HepG2 (cell line): ENCODE data around the gene NPPB. TPM values are rescaled to one million over a fixed set of nuclear protein-coding genes. Genes with fewer than 3 reads are reported as not detected.

Experiments
- ADNP ChIP-seq: sonication (generic); formaldehyde crosslinking; IDR thresholded peaks from 2 replicates; pipeline ENCODE4 v1.4.0; 2020; ENCODE audit warnings: missing genetic modification reagents
- ATF2 ChIP-seq: sonication (generic); formaldehyde crosslinking; IDR thresholded peaks from 2 replicates; pipeline ENCODE4 v1.4.0; 2020; ENCODE audit warnings: missing genetic modification reagents
- CAMTA2 ChIP-seq: sonication (generic); formaldehyde crosslinking; IDR thresholded peaks from 2 replicates; pipeline ENCODE4 v1.4.0; 2020; ENCODE audit warnings: mild to moderate bottlenecking, missing genetic modification reagents, borderline replicate concordance
- GTF2F1 ChIP-seq: fragments of 150-350 bp; IDR thresholded peaks from 2 replicates; pipeline ENCODE4 v1.6.1; 2014; ENCODE audit warnings: low read length
- HOXA7 ChIP-seq: sonication (generic); formaldehyde crosslinking; IDR thresholded peaks from 2 replicates; pipeline ENCODE4 v1.8.1; 2022; ENCODE audit warnings: mild to moderate bottlenecking, missing genetic modification reagents, moderate library complexity
- MATR3 ChIP-seq: sonication (generic); formaldehyde crosslinking; IDR thresholded peaks from 2 replicates; pipeline ENCODE4 v1.4.0; 2020; ENCODE audit warnings: missing genetic modification reagents
- MED8 ChIP-seq: sonication (generic); formaldehyde crosslinking; IDR thresholded peaks from 2 replicates; pipeline ENCODE4 v1.8.1; 2023; ENCODE audit warnings: mild to moderate bottlenecking, missing genetic modification reagents; ENCODE audit not compliant: insufficient replicate concordance
- NFKBIZ ChIP-seq: IDR thresholded peaks from 2 replicates; pipeline ENCODE4 v1.6.1; 2018; ENCODE audit warnings: missing genetic modification reagents, missing compliant biosample characterization
- PHF5A ChIP-seq: IDR thresholded peaks from one replicate; pipeline ENCODE4 v1.6.1; 2018; ENCODE audit warnings: low read depth, missing genetic modification reagents; ENCODE audit not compliant: unreplicated experiment
- PTBP1 ChIP-seq: fragments of 200-400 bp; formaldehyde crosslinking; IDR thresholded peaks from 2 replicates; pipeline ENCODE4 v1.6.1; 2018; ENCODE audit warnings: low read length, low read depth; ENCODE audit not compliant: poor library complexity, severe bottlenecking
- RORA ChIP-seq: sonication (generic); formaldehyde crosslinking; IDR thresholded peaks from 2 replicates; pipeline ENCODE4 v1.5.0; 2020; ENCODE audit warnings: mild to moderate bottlenecking, missing genetic modification reagents, moderate library complexity
- SIN3B ChIP-seq: fragments of 150-350 bp; IDR thresholded peaks from 2 replicates; pipeline ENCODE4 v1.6.1; 2014; ENCODE audit warnings: low read length
- SYNCRIP ChIP-seq: fragments of 200-400 bp; formaldehyde crosslinking; IDR thresholded peaks from 2 replicates; pipeline ENCODE4 v1.6.1; 2018; ENCODE audit warnings: mild to moderate bottlenecking, low read depth, low read length; ENCODE audit not compliant: insufficient read depth
- TFDP1 ChIP-seq: IDR thresholded peaks from 2 replicates; pipeline ENCODE4 v1.6.1; 2016; ENCODE audit warnings: missing compliant biosample characterization, missing genetic modification reagents, borderline replicate concordance
- TIGD3 ChIP-seq: sonication (generic); formaldehyde crosslinking; IDR thresholded peaks from 2 replicates; pipeline ENCODE4 v1.5.1; 2020; ENCODE audit warnings: mild to moderate bottlenecking, missing genetic modification reagents, borderline replicate concordance
- TOE1 ChIP-seq: sonication (generic); formaldehyde crosslinking; IDR thresholded peaks from 2 replicates; pipeline ENCODE4 v1.4.0; 2020; ENCODE audit warnings: mild to moderate bottlenecking, missing genetic modification reagents
- ZFAT ChIP-seq: sonication (generic); formaldehyde crosslinking; conservative IDR thresholded peaks from 2 replicates; pipeline ENCODE4 v1.8.1; 2023; ENCODE audit warnings: missing genetic modification reagents, inconsistent platforms
- ZNF253 ChIP-seq: sonication (generic); formaldehyde crosslinking; IDR thresholded peaks from 2 replicates; pipeline ENCODE4 v1.8.0; 2022; ENCODE audit warnings: mild to moderate bottlenecking, missing genetic modification reagents, borderline replicate concordance
- ZNF564 ChIP-seq: sonication (generic); formaldehyde crosslinking; IDR thresholded peaks from 2 replicates; pipeline ENCODE4 v1.8.1; 2023; ENCODE audit warnings: mild to moderate bottlenecking, missing genetic modification reagents
- ZNF639 ChIP-seq: conservative IDR thresholded peaks from 2 replicates; pipeline ENCODE4 v1.6.1; 2018; ENCODE audit warnings: missing genetic modification reagents
- ZNF83 ChIP-seq: sonication (generic); formaldehyde crosslinking; IDR thresholded peaks from 2 replicates; pipeline ENCODE4 v1.4.0; 2020; ENCODE audit warnings: missing genetic modification reagents, mild to moderate bottlenecking, borderline replicate concordance
- polyA plus RNA-seq, 8 experiments: library from polyadenylated mRNA; depleted of rRNA in 3 of 8; stranded (reverse) in 7 of 8; unstranded in 1 of 8; fragments of >200 nt; fragmentation: Illumina TruSeq in 4 of 8; extraction: Trizol in 4 of 8; gene quantifications; 2 replicates each; pipeline versions ENCODE4 v1.2.1 to v1.2.3, GENCODE V29; 2011 to 2016; ENCODE audit warnings: low read depth in 4 of 8, missing spikeins in 1 of 8, mixed read lengths in 1 of 8; ENCODE audit not compliant: insufficient read depth in 1 of 8
- total RNA-seq, 5 experiments: library from RNA; depleted of rRNA; stranded (reverse); fragments of >200 nt; fragmentation: Illumina TruSeq; extraction: Trizol; gene quantifications; 2 replicates each; pipeline ENCODE4 v1.2.3, GENCODE V29; 2016; ENCODE audit warnings: low read depth in 1 of 5
- TF ChIP-seq, protein P1 (sequence below): sonication (generic); formaldehyde crosslinking; conservative IDR thresholded peaks from 2 replicates; pipeline ENCODE4 v1.4.0; 2020; ENCODE audit warnings: mild to moderate bottlenecking, missing genetic modification reagents, moderate library complexity

The NPPB gene
- total and polyA plus RNA-seq, 2 of the 13 experiments (the other 11 are each of a cell fraction or from before 2014, with no cell fraction given), result 1.9 TPM; not detected in 1

DNA sequence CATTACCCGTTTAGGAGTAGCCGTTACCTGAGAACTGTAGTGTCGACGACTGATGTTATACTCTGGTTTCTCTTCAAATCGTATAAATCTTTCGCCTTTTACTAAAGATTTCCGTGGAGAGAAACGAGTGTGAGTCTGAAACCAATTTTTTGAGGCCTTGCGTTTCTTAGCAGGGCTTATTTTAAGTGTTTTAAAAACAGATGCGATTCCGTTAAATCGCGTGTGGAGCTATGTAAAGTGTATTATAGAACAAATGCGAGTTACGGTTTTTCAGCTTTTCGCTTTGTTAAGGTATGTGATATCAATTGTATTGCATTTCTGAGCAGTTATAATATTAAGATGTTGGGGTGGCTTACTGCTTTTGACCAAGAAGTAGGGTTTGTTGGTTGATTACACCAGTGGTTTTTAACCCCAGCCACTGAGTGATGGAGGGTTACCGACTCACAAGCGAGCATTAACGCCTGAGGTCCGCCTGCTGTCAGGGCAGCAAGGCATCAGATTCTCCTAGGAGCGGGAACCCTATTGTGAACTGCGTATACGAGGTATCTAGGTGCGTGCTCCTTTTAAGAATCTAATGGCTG lies 49.4 kb upstream of the NPPB start (continued):
- no peak for TF ChIP-seq TIGD3 (CRISPR knock-in tag)
- TF ChIP-seq ADNP (CRISPR knock-in tag), result no peak
- TF ChIP-seq CAMTA2 (CRISPR knock-in tag), result no peak
- TF ChIP-seq SYNCRIP, result no peak
- TF ChIP-seq, protein P1, sequence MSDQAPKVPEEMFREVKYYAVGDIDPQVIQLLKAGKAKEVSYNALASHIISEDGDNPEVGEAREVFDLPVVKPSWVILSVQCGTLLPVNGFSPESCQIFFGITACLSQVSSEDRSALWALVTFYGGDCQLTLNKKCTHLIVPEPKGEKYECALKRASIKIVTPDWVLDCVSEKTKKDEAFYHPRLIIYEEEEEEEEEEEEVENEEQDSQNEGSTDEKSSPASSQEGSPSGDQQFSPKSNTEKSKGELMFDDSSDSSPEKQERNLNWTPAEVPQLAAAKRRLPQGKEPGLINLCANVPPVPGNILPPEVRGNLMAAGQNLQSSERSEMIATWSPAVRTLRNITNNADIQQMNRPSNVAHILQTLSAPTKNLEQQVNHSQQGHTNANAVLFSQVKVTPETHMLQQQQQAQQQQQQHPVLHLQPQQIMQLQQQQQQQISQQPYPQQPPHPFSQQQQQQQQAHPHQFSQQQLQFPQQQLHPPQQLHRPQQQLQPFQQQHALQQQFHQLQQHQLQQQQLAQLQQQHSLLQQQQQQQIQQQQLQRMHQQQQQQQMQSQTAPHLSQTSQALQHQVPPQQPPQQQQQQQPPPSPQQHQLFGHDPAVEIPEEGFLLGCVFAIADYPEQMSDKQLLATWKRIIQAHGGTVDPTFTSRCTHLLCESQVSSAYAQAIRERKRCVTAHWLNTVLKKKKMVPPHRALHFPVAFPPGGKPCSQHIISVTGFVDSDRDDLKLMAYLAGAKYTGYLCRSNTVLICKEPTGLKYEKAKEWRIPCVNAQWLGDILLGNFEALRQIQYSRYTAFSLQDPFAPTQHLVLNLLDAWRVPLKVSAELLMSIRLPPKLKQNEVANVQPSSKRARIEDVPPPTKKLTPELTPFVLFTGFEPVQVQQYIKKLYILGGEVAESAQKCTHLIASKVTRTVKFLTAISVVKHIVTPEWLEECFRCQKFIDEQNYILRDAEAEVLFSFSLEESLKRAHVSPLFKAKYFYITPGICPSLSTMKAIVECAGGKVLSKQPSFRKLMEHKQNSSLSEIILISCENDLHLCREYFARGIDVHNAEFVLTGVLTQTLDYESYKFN (CRISPR knock-in tag), result 0 out of 2 replicates have a peak, but pooled peaks have one; percentile 56
- TF ChIP-seq ZNF253 (CRISPR knock-in tag), result no peak
- TF ChIP-seq GTF2F1, result peak; percentile 100
- peak; percentile 98 for TF ChIP-seq TOE1
- peak; percentile 80; the same call in 1 of the 2 replicates for TF ChIP-seq RORA (CRISPR knock-in tag)
- peak; percentile 76; the same call in 1 of the 2 replicates for TF ChIP-seq ZFAT (CRISPR knock-in tag)
- peak; percentile 71; the same call in 1 of the 2 replicates for TF ChIP-seq NFKBIZ
- TF ChIP-seq MED8, result peak; percentile 100
- TF ChIP-seq PTBP1, result no peak
- peak; percentile 81; the same call in 1 of the 2 replicates for TF ChIP-seq ATF2 (CRISPR knock-in tag)
- TF ChIP-seq ZNF564 (CRISPR knock-in tag), result peak; percentile 59; the same call in 1 of the 2 replicates
- TF ChIP-seq MATR3 (CRISPR knock-in tag), result no peak
- no peak for TF ChIP-seq ZNF83
- TF ChIP-seq ZNF639 (CRISPR knock-in tag), result peak; percentile 67
- peak; percentile 91 for TF ChIP-seq PHF5A (CRISPR knock-in tag)
- no peak for TF ChIP-seq TFDP1 (CRISPR knock-in tag)
- no peak for TF ChIP-seq SIN3B
- no peak for TF ChIP-seq HOXA7 (CRISPR knock-in tag)
